HG02973 (cell line): ENCODE data around the gene TLE2.
"Not testable (repeated sequence)": the region's sequence is repeated elsewhere in the genome, so short reads cannot be mapped to it uniquely, and the experiment has no call there.

ENCODE experiments used
- ATAC-seq: cut with Tn5 transposase; IDR thresholded peaks from one replicate; pipeline ENCODE4 v1.9.1; 2021; ENCODE audit warnings: moderate library complexity; ENCODE audit not compliant: unreplicated experiment

The TLE2 gene

GRCh38 chr19:3056417-3057088, 27.5 kb upstream of the TLE2 start:
- ATAC-seq, result no peak

GRCh38 chr19:3055741-3056416, 26.8 kb upstream of the TLE2 start:
- no peak for ATAC-seq

GRCh38 chr19:3054972-3055740, 26.1 kb upstream of the TLE2 start:
- no peak for ATAC-seq

- no peak for ATAC-seq
Measured at GRCh38 chr19:3054265-3054971, 25.3 kb upstream of the TLE2 start.

GRCh38 chr19:3053780-3054179, 24.7 kb upstream of the TLE2 start:
- no peak for ATAC-seq

GRCh38 chr19:3053218-3053621, 24.1 kb upstream of the TLE2 start:
- ATAC-seq, result no peak

GRCh38 chr19:3050016-3050415, 20.9 kb upstream of the TLE2 start:
- ATAC-seq, result not testable (repeated sequence)

GRCh38 chr19:3049089-3049488, 20.0 kb upstream of the TLE2 start:
- ATAC-seq, result no peak

GRCh38 chr19:3048190-3048533, 19.1 kb upstream of the TLE2 start:
- no peak for ATAC-seq

- no peak for ATAC-seq
Measured at GRCh38 chr19:3047496-3048189, 18.6 kb upstream of the TLE2 start.

- no peak for ATAC-seq
Measured at GRCh38 chr19:3046698-3047495, 17.8 kb upstream of the TLE2 start.

GRCh38 chr19:3045885-3046697, 17.0 kb upstream of the TLE2 start:
- no peak for ATAC-seq

- no peak for ATAC-seq
Measured at GRCh38 chr19:3045191-3045590, 16.1 kb upstream of the TLE2 start.

- ATAC-seq, result no peak
Measured at GRCh38 chr19:3042621-3043267, 13.7 kb upstream of the TLE2 start.

- no peak for ATAC-seq
Measured at GRCh38 chr19:3041761-3042620, 12.9 kb upstream of the TLE2 start.

GRCh38 chr19:3041327-3041726, 12.2 kb upstream of the TLE2 start:
- ATAC-seq, result no peak

- no peak for ATAC-seq
Measured at GRCh38 chr19:3039641-3040077, 10.6 kb upstream of the TLE2 start.

- no peak for ATAC-seq
Measured at GRCh38 chr19:3039125-3039524, 10.0 kb upstream of the TLE2 start.
